Medulla oblongata (tissue), 1 donor: ENCODE results near the gene IL5RA.

Experiments
- DNase-seq: peaks from one replicate; pipeline ENCODE4 v3.0.0-alpha.2; 2015; ENCODE audit errors: extremely low spot score

Gene IL5RA

DNA sequence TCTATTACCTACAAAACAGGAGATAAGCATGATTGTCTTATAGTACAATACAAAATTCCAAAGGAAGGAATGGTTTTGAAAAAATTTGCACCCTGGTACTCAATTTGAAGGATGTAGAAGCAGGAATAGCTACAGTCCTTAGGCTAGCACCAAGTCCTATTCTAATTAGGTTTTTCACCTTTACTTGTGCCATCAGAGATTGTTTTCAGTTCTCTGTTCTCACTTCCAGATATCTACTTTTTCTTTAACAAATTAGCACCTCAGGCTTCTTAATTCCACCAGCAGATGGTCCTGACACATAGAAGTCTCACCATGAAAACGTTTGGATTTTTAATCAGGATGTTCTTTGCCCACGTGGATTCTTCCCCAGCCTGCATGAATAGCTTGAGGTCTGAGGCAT is 43.8 kb downstream of the IL5RA start:
- DNase-seq, result no peak

GRCh38 chr3:3065876-3066275 is 44.3 kb downstream of the IL5RA start:
- DNase-seq, result no peak

DNA sequence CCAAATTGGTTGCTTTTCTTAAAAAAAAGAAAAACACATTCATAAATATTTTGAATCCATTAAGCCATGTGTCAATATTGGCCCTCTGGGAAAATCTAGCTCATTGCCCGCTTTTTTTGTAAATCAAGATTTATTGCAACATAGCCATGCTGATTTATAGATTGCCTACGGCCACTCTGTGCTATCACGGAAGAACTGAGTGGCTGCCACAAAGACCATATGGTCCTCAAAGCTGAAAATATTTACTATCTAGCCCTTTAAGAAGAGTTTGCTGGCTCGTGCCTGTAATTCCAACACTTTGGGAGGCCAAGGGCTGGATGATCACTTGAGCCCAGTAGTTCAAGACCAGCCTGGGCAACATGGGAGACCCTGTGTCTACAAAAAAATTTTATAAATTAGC is 45.9 kb downstream of the IL5RA start:
- DNase-seq, result no peak

DNA sequence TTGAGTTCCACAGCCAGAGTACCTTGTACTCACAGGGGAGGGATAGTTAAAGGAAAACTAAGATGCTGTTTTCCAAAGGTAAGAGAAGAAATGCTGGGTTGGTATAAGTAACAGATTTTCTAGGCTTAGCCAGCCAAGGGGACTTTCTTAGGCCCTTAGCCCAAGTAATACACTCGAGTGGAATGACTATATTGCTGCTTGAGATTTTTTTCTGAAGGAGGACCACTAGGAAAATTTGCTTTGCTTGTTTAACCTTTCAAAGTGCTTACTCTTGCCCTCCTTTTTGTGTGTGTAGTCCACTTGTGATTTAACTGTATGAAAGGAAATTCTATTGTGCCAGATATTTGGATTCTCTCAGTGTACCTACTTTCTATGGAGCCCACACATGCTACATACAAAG is 50.5 kb downstream of the IL5RA start:
- no peak for DNase-seq

- DNase-seq, result peak; percentile 50
These were observed 56.2 kb downstream of the IL5RA start for GRCh38 chr3:3053974-3054373.

DNA sequence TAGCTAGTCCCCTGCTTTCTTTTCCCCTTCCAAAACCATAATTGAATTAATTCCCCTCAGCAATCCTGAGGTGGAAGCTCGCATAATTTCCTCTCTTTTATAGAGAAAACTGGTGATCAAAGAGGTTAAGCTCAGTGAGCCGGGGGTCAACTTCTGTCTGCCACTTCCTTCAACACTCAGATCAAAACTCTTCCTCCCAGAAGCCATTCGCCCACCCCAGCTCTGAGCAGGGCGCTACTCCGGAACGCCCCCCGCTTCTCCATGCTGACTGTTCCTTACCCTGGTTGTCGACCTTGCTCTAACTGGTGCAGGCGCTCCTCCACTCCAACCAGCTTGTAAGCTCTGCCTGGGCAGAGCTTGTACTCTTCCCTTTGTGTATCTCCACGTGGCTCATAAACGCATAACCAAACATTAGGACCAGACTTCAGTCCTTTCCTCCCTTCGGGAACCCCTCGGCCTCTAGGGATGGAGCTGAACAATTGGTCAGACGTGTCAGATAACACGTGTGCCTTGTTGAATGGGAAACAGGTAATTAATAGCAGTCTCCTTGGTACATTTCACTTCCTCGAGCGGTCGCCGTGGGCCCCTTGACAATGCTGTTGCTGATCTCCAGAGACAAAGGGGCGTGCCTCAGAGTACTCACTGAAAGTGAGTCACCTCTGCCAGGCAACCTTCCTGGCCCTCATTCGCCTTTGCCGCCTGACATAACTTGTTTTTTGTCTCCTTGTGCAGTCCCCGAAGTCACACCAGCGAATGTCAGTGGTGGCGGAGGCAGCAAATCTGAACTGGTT is 71.8 kb downstream of the IL5RA start:
- no peak for DNase-seq

DNA sequence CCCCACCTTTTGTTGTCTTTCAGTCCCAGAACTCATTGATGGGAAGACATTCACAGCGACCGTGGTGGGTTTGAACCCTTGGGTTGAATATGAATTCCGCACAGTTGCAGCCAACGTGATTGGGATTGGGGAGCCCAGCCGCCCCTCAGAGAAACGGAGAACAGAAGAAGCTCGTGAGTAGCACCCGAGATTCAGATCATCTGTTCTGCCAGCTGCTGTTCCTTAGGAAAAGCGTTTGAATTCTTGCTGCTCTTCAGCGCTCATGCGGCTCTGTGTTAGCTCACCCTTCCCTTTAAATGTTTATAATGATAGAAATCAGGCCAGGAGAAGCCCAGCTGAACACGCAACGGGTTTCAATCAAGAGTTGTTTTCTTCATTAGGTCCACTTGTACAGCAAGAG is 73.0 kb downstream of the IL5RA start:
- no peak for DNase-seq

- DNase-seq, result no peak
These were observed 78.8 kb downstream of the IL5RA start for GRCh38 chr3:3031326-3031725.

DNA sequence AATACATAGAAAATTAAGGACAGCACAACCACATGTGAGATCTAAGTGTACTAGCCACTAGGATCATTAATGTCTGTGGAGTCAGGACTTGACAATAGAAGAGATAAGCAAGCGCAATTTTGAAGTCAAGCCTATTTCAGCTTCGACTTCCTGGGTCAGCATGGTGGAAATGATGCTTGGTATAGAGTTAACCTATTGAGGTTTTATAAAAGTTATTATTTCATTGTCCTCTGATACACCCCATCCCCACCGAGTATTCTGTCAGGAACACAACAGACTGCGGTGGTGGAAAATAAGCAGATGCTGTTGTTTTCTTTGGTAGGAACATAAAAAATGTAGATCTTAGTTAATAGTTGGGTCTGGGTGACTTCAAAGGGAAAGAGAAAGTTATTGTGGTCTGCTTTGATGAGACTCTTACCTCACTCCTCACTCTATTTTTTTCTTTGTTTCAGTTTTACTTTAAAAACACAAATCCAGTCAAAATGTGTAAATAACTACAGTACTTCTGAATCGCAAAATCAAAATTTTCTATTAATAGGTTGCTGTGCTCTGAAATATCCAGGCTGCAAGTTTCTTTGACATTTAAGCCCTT is 82.1 kb downstream of the IL5RA start:
- no peak for DNase-seq

GRCh38 chr3:3023111-3023745 is 86.9 kb downstream of the IL5RA start:
- DNase-seq, result no peak

- no peak for DNase-seq
These were observed 90.0 kb downstream of the IL5RA start for GRCh38 chr3:3020209-3020608.
